Stomach (tissue), 4 donors: ENCODE data around the gene MYO3B.

Source experiments
- CTCF ChIP-seq, 7 experiments: fragments of 450-650 bp in 4 of 7; fragments of 200-600 bp in 3 of 7; sonication (generic) in 3 of 7; IDR thresholded peaks; one replicate each; pipeline ENCODE4 v1.5.1; 2016 to 2019; ENCODE audit warnings: antibody characterized with exemption in 7 of 7, control low read depth in 2 of 7, mild to moderate bottlenecking in 1 of 7
- POLR2A ChIP-seq, 4 donors: fragments of 450-650 bp; IDR thresholded peaks; one replicate each; pipeline ENCODE4 v1.6.1; 2016; ENCODE audit warnings: antibody characterized with exemption in 4 of 4, control low read depth in 2 of 4, mild to moderate bottlenecking in 1 of 4, moderate library complexity in 1 of 4
- POLR2AphosphoS5 ChIP-seq, 3 donors: sonication (generic); formaldehyde crosslinking; IDR thresholded peaks; one replicate each; pipeline ENCODE4 v1.6.1; 2016; ENCODE audit warnings: antibody characterized with exemption in 3 of 3

- TF ChIP-seq POLR2AphosphoS5 (IDR thresholded peaks at IDR 0.05) (no peak), POLR2A (IDR thresholded peaks at IDR 0.05) (no peak), CTCF (IDR thresholded peaks at IDR 0.05) (no peak)
Measured at GRCh38 chr2:170505631-170506275, 327.8 kb downstream of the MYO3B start.
